GM12874 (cell line): ENCODE data around the gene KIAA0825.

Source experiments
- CTCF ChIP-seq: IDR thresholded peaks from 2 replicates; pipeline ENCODE4 v1.5.1; 2011; ENCODE audit warnings: low read depth, mild to moderate bottlenecking, control low read depth, low read length, moderate library complexity; ENCODE audit not compliant: insufficient read depth

KIAA0825 gene

GRCh38 chr5:94153736-94154450 is 464.5 kb downstream of the KIAA0825 start:
- no peak for TF ChIP-seq CTCF

- TF ChIP-seq CTCF: no peak
Observed at GRCh38 chr5:94140300-94140699, 478.1 kb downstream of the KIAA0825 start.

GRCh38 chr5:94130077-94130476 is 488.3 kb downstream of the KIAA0825 start:
- no peak for TF ChIP-seq CTCF

- no peak for TF ChIP-seq CTCF
Observed at GRCh38 chr5:94125107-94125506, 493.3 kb downstream of the KIAA0825 start.

GRCh38 chr5:94113087-94113486 is 505.3 kb downstream of the KIAA0825 start:
- no peak for TF ChIP-seq CTCF

- no peak for TF ChIP-seq CTCF
Observed at GRCh38 chr5:94111209-94112004, 507.0 kb downstream of the KIAA0825 start.

GRCh38 chr5:94103514-94104245 is 514.7 kb downstream of the KIAA0825 start:
- no peak for TF ChIP-seq CTCF
